OCI-LY1 (cell line): ENCODE measurements around the gene MRPL28.

ENCODE experiments used
- H2AFZ ChIP-seq: fragments of 200-600 bp; sonication (generic), shearing (Covaris generic); 2 replicates; pipeline ENCODE4 v1.6.0; 2014; ENCODE audit warnings: antibody characterized with exemption, mild to moderate bottlenecking, low read length
- H3F3A ChIP-seq: fragments of 200-600 bp; sonication (generic), shearing (Covaris generic); 2 replicates; pipeline ENCODE4 v1.6.0; 2014; ENCODE audit warnings: mild to moderate bottlenecking, antibody characterized with exemption, low read length, moderate library complexity; ENCODE audit not compliant: insufficient read depth
- H3K27ac ChIP-seq: fragments of 200-600 bp; sonication (generic); 2 replicates; pipeline ENCODE4 v1.5.1; 2014; ENCODE audit warnings: low read length, mixed run types, mild to moderate bottlenecking, low read depth; ENCODE audit not compliant: poor library complexity, severe bottlenecking
- H3K27me3 ChIP-seq: fragments of 200-600 bp; sonication (generic); 2 replicates; pipeline ENCODE4 v1.6.0; 2014; ENCODE audit warnings: antibody characterized with exemption, mild to moderate bottlenecking, low read length, moderate library complexity; ENCODE audit not compliant: insufficient read depth
- H3K36me3 ChIP-seq: fragments of 200-600 bp; sonication (generic); 2 replicates; pipeline ENCODE4 v1.6.1; 2014; ENCODE audit warnings: mild to moderate bottlenecking, antibody characterized with exemption, low read length, moderate library complexity, mixed read lengths; ENCODE audit not compliant: insufficient read depth
- H3K4me1 ChIP-seq: fragments of 200-600 bp; sonication (generic); 2 replicates; pipeline ENCODE4 v1.5.1; 2014; ENCODE audit warnings: mild to moderate bottlenecking, low read length, moderate library complexity; ENCODE audit not compliant: insufficient read depth, severe bottlenecking
- H3K4me2 ChIP-seq: fragments of 200-600 bp; sonication (generic), shearing (Covaris generic); 2 replicates; pipeline ENCODE4 v1.6.1; 2014; ENCODE audit warnings: low read length
- H3K4me3 ChIP-seq: fragments of 200-600 bp; sonication (generic); 2 replicates; pipeline ENCODE4 v1.5.1; 2014; ENCODE audit warnings: low read length, low read depth, mild to moderate bottlenecking, mixed read lengths; ENCODE audit not compliant: poor library complexity, severe bottlenecking
- H3K79me2 ChIP-seq: fragments of 200-600 bp; shearing (Covaris generic); 2 replicates; pipeline ENCODE4 v1.6.1; 2016; ENCODE audit warnings: mixed run types, low read length, mixed read lengths; ENCODE audit not compliant: insufficient read depth
- H3K9ac ChIP-seq: fragments of 200-600 bp; sonication (generic), shearing (Covaris generic); 2 replicates; pipeline ENCODE4 v1.6.1; 2014; ENCODE audit warnings: mild to moderate bottlenecking, low read length, mixed read lengths
- H3K9me2 ChIP-seq: fragments of 200-600 bp; sonication (generic), shearing (Covaris generic); 2 replicates; pipeline ENCODE4 v1.6.1; 2014; ENCODE audit warnings: low read depth, mild to moderate bottlenecking, low read length, mixed read lengths
- H3K9me3 ChIP-seq: fragments of 200-600 bp; shearing (Covaris generic); 2 replicates; pipeline ENCODE4 v1.6.1; 2014; ENCODE audit warnings: low read length, mixed read lengths
- H4K20me1 ChIP-seq: fragments of 200-600 bp; sonication (generic), shearing (Covaris generic); 2 replicates; pipeline ENCODE4 v1.6.0; 2016; ENCODE audit warnings: mild to moderate bottlenecking, low read length; ENCODE audit not compliant: insufficient read depth
- EZH2 ChIP-seq: fragments of 200-600 bp; sonication (generic), shearing (Covaris generic); IDR thresholded peaks from 2 replicates; pipeline ENCODE4 v1.8.0; 2017; ENCODE audit warnings: borderline replicate concordance, mixed run types, mild to moderate bottlenecking, antibody characterized with exemption, low read length, moderate library complexity, mixed read lengths
- TF ChIP-seq, protein P1 (sequence below): fragments of 200-600 bp; sonication (generic), shearing (Covaris generic); IDR thresholded peaks from 2 replicates; pipeline ENCODE4 v1.5.1; 2017; ENCODE audit warnings: mild to moderate bottlenecking, antibody characterized with exemption, low read length, moderate library complexity, mixed read lengths

The MRPL28 gene

DNA sequence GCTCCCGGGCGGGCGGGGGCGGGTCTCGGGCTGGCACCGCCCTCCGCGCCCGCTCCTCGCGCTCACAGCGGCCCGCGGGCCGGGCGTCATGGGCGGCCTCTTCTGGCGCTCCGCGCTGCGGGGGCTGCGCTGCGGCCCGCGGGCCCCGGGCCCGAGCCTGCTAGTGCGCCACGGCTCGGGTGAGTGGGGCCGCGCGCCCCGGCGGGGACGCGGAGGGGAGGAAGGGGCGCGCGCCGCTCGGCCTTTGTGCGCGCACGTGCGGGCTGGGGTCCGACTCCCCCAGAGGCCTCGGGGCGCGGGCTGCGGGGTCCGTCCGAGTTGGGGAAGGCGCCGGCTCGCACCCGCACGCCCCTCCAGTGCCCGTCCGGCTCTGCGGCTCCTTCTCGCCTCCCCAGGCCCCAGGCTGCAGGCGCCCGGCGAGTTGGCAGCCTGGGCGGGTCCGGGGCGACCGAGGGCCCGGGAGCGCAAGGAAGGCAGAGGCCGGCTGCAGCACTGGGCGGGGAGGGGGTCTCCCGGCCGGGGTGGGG lies 26.9 kb upstream of the MRPL28 start, which contains the start of gene NME4:
Gene NME4, plus strand, starts transcription at position 65 of the 527 bp plus-strand sequence. Its CDS starts 24 bp downstream, at position 89.
- TF ChIP-seq, protein P1, sequence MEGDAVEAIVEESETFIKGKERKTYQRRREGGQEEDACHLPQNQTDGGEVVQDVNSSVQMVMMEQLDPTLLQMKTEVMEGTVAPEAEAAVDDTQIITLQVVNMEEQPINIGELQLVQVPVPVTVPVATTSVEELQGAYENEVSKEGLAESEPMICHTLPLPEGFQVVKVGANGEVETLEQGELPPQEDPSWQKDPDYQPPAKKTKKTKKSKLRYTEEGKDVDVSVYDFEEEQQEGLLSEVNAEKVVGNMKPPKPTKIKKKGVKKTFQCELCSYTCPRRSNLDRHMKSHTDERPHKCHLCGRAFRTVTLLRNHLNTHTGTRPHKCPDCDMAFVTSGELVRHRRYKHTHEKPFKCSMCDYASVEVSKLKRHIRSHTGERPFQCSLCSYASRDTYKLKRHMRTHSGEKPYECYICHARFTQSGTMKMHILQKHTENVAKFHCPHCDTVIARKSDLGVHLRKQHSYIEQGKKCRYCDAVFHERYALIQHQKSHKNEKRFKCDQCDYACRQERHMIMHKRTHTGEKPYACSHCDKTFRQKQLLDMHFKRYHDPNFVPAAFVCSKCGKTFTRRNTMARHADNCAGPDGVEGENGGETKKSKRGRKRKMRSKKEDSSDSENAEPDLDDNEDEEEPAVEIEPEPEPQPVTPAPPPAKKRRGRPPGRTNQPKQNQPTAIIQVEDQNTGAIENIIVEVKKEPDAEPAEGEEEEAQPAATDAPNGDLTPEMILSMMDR = no peak
- no peak for TF ChIP-seq EZH2
- no peaks in the 10 kb centered on the region for H3K79me2 ChIP-seq
- H3F3A ChIP-seq = 0 out of 2 replicates have a peak, but pooled peaks cover 13% of the 10 kb centered on the region
- H3K9me2 ChIP-seq = no peaks in the 10 kb centered on the region
- H2AFZ ChIP-seq = no peak within 1 kb of the TSS
- peak within 1 kb of the TSS; percentile 50 for H3K4me3 ChIP-seq
- no peaks in the 10 kb centered on the region for H3K9me3 ChIP-seq
- H3K4me2 ChIP-seq = peak within 1 kb of the TSS; percentile 66
- no peaks in the 10 kb centered on the region; the same call in 1 of the 2 replicates for H3K27me3 ChIP-seq
- H3K36me3 ChIP-seq = 0 out of 2 replicates have a peak, but pooled peaks cover 3% of the 10 kb centered on the region
- no peaks in the 10 kb centered on the region for H4K20me1 ChIP-seq
- no peak within 1 kb of the TSS for H3K27ac ChIP-seq
- peaks cover 17% of the 10 kb centered on the region for H3K4me1 ChIP-seq
- no peak within 1 kb of the TSS; the same call in 1 of the 2 replicates for H3K9ac ChIP-seq

DNA sequence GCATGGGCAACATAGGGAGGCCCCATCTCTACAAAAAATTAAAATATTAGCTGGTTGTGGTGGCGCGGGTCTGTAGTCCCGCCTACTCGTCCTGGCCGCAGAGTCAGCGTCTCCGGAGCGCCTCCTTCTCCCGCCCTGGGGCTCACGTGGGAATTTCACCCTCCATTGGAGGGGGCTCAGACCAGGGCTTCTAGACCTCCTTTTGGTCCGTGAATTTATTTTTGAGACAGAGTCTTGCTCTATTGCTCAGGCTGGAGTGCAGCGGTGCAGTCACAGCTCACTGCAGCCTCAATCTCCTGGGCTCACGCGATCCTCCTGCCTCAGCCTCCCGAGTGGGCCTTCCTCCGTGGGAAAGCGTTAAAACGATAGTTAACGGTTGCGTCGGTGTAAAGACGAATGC lies 26.3 kb upstream of the MRPL28 start:
- Histone ChIP-seq H3K27me3 (no peaks in the 10 kb centered on the region; the same call in 1 of the 2 replicates), H2AFZ (no peak overlapping the region), H3K9ac (no peak overlapping the region; the same call in 1 of the 2 replicates), H3K4me2 (peak overlapping the region; percentile 37; the same call in 1 of the 2 replicates), H3K4me3 (no peak overlapping the region), H3K36me3 (0 out of 2 replicates have a peak, but pooled peaks cover 3% of the 10 kb centered on the region), H3K9me3 (no peaks in the 10 kb centered on the region), H3K79me2 (no peaks in the 10 kb centered on the region), H4K20me1 (no peaks in the 10 kb centered on the region), H3K4me1 (peaks cover 16% of the 10 kb centered on the region), H3K9me2 (no peaks in the 10 kb centered on the region), H3K27ac (no peak overlapping the region), H3F3A (0 out of 2 replicates have a peak, but pooled peaks cover 13% of the 10 kb centered on the region)
- no peak for TF ChIP-seq EZH2
- TF ChIP-seq, protein P1 = no peak

DNA sequence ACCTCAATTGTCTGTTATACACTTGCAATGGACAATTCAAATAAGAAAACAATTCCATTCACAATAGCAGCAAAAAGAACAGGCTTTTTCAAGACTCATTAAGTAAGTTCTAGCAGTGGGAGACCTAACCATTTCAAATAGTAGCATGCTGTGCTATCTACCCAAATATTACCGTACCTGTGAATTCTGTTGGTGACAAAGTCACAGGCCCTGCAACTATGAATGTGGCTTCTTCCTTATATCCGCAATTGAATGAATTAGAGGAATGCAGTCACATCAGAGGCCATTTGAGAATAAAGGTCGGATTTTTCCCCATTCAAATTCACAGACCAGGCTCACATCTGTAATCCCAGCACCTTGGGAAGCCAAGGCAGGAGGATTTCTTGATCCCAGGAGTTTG lies 25.9 kb upstream of the MRPL28 start:
- H3K36me3 ChIP-seq = 0 out of 2 replicates have a peak, but pooled peaks cover 3% of the 10 kb centered on the region
- H3K9me2 ChIP-seq = no peaks in the 10 kb centered on the region
- 0 out of 2 replicates have a peak, but pooled peaks cover 13% of the 10 kb centered on the region for H3F3A ChIP-seq
- no peak overlapping the region for H3K4me2 ChIP-seq
- no peaks in the 10 kb centered on the region; the same call in 1 of the 2 replicates for H3K27me3 ChIP-seq
- peaks cover 16% of the 10 kb centered on the region for H3K4me1 ChIP-seq
- no peak overlapping the region for H3K9ac ChIP-seq
- H3K4me3 ChIP-seq = no peak overlapping the region
- no peaks in the 10 kb centered on the region for H3K79me2 ChIP-seq
- TF ChIP-seq EZH2 = no peak
- TF ChIP-seq, protein P1 = no peak
- no peak overlapping the region for H3K27ac ChIP-seq
- H2AFZ ChIP-seq = no peak overlapping the region
- H3K9me3 ChIP-seq = no peaks in the 10 kb centered on the region
- H4K20me1 ChIP-seq = no peaks in the 10 kb centered on the region
